ENCODE measurements around the gene PHF11.

PHF11 gene

DNA sequence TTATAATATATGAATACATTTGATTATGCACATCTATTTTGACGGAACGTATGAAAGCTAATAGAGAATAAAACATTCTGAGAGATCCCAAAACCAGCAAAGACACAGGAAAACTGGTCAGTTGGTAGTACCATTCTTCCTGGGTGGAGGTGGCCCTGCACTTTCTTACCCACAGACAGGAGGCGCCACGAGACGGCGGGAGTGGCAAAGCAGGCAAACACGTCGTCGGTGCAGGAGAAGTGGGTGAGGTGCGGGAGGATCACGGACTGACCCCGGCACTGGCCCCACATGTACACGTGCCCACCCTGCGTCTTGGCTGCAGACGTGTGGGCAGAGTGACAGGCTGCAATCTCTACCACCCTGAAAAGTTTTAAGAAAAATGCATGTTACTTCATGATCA lies 53.5 kb downstream of the PHF11 start:
- TF ChIP-seq, protein P1, sequence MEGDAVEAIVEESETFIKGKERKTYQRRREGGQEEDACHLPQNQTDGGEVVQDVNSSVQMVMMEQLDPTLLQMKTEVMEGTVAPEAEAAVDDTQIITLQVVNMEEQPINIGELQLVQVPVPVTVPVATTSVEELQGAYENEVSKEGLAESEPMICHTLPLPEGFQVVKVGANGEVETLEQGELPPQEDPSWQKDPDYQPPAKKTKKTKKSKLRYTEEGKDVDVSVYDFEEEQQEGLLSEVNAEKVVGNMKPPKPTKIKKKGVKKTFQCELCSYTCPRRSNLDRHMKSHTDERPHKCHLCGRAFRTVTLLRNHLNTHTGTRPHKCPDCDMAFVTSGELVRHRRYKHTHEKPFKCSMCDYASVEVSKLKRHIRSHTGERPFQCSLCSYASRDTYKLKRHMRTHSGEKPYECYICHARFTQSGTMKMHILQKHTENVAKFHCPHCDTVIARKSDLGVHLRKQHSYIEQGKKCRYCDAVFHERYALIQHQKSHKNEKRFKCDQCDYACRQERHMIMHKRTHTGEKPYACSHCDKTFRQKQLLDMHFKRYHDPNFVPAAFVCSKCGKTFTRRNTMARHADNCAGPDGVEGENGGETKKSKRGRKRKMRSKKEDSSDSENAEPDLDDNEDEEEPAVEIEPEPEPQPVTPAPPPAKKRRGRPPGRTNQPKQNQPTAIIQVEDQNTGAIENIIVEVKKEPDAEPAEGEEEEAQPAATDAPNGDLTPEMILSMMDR (IDR thresholded peaks at IDR 0.05; ENCODE audit: control insufficient read depth, insufficient read depth, low read depth, low read length, missing control alignments), result peak; percentile 27
- no peak overlapping the region for H3K4me3 ChIP-seq (ENCODE audit: control insufficient read depth, low read depth, low read length)
- DNase-seq (ENCODE audit: low read depth), result no peak

DNA sequence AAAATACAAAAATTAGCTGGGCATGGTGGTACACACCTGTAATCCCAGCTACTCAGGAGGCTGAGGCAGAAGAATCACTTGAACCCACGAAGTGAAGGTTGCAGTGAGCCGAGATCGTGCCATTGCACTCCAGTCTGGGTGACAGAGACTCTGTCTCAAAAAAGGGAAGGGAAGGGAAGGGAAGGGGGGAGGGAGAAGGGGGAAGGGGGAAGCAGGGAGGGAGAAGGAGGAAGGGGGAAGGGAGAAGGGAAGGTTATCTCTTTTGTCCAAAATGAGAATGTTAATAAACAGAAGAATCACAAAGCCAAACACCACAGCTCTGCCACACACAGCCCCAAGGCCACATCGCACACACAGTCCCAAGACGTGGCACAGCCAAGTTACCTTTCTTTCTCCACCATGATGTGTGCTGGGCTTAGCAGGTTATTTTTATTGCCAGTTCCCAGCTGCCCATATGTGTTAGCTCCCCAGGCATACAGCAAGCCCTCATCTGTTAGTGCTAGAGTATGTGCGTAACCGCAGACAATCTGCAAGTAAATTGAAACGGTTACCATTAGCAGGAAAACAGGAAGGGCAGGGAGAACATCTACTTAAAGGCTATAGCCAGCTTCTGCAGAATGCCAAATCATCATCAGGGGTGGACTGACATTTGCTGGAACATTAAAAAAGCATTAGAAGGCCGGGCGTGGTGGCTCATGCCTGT lies 55.3 kb downstream of the PHF11 start:
- H3K4me3 ChIP-seq (ENCODE audit: control insufficient read depth, low read depth, low read length), result no peak overlapping the region
- TF ChIP-seq, protein P1 (IDR thresholded peaks at IDR 0.05; ENCODE audit: control insufficient read depth, insufficient read depth, low read depth, low read length, missing control alignments), result no peak
- DNase-seq (ENCODE audit: low read depth), result no peak

DNA sequence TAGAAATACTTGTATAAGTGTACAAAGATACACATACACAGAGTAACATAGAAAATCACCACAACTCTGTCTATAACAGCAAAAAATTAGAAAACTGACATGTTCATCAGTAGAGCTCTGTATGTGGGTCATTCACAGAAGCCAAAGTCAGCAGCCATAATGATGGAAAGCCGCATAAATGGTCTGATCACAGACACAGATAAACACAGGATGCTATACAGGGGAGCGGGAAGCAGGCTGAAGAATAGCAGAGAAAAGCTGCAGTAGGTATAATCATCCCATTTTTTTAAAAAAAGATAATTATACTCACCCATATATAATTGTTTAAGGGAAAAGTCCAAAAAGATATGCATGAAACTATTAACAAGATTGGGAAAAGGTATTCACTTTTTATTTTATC lies 58.1 kb downstream of the PHF11 start:
- H3K4me3 ChIP-seq (ENCODE audit: control insufficient read depth, low read depth, low read length), result no peak overlapping the region
- DNase-seq (ENCODE audit: low read depth), result no peak
- TF ChIP-seq, protein P1 (IDR thresholded peaks at IDR 0.05; ENCODE audit: control insufficient read depth, insufficient read depth, low read depth, low read length, missing control alignments), result no peak

DNA sequence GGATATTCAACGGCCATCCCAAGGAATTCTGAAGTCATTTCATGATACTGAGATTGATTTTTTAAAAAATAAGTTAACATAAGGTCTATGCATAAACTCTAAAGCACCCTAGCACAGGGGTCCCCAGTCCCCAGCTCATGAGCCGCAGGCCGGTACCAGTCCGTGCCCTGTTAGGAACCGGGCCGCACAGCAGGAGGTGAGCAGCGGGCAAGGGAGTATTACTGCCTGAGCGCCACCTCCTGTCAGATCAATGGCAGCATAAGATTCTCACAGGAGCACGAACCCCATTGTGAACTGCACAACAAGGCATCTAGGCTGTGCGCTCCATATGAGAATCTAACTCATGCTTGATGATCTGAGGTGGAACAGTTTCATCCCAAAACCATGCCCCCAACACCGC lies 58.6 kb downstream of the PHF11 start:
- TF ChIP-seq, protein P1 (IDR thresholded peaks at IDR 0.05; ENCODE audit: control insufficient read depth, insufficient read depth, low read depth, low read length, missing control alignments), result no peak
- no peak for DNase-seq (ENCODE audit: low read depth)
- no peak overlapping the region for H3K4me3 ChIP-seq (ENCODE audit: control insufficient read depth, low read depth, low read length)

DNA sequence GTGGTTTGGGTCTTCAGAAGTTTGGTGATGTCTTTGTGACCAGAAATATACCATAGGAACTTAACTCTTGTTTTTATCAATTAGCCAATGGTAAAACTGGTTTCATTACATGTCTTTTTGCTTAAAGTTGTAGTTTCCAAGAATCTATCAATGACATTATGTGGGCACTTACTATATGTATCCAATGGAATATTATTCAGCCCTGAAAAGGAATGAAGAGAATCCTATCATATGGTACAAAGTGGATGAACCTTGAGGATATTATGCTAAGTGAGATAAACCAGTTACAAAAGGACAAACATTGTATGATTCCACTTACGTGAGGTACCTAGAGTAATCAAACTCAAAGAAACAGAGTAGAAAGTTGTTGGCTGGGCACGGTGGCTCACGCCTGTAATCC lies 63.3 kb downstream of the PHF11 start:
- DNase-seq (ENCODE audit: low read depth), result no peak
- no peak overlapping the region for H3K4me3 ChIP-seq (ENCODE audit: control insufficient read depth, low read depth, low read length)
- TF ChIP-seq, protein P1 (IDR thresholded peaks at IDR 0.05; ENCODE audit: control insufficient read depth, insufficient read depth, low read depth, low read length, missing control alignments), result no peak

DNA sequence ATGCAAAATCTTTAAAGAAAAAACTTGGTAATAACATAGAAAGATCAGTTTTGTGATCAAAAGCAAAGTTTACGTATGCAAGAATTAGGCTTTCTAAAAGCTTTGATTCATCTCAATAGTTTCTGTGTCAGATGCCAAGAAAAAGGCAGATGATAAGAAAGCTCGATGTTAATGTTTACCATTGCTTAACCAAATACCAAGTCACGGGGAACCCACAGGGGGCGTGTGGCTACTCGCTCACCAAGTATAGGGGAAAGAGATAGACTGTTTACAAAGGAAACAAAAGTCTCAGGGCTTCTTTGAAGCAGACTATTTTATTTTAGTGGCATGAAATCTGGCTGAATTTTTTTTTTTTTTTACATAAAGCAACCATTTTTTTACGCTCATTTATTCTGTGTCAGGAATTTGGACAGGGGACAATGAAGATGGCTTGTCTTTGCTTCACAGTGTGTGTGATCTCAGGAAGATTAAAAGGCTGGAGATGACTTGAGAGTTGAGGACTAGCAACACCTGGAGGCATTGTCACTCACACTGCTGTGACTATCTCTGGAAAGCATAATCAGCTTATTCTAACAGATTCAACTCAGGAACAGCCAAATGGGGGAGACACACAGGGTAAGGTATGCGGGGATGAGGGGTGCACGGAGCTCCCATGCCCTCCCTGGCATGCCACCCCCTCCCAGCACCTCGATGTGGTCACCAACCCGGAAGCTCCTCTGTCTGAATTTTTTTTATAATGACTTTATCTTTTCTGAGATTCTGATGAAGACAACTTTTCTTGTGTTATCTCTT lies 64.7 kb downstream of the PHF11 start:
- no peak for DNase-seq (ENCODE audit: low read depth)
- no peak overlapping the region for H3K4me3 ChIP-seq (ENCODE audit: control insufficient read depth, low read depth, low read length)
- TF ChIP-seq, protein P1 (IDR thresholded peaks at IDR 0.05; ENCODE audit: control insufficient read depth, insufficient read depth, low read depth, low read length, missing control alignments), result peak; percentile 11
